HG03439 (cell line): ENCODE measurements around the gene TMEM8B.
"Not testable (repeated sequence)": the region's sequence is repeated elsewhere in the genome, so short reads cannot be mapped to it uniquely, and the experiment has no call there.

Source experiments
- ATAC-seq: cut with Tn5 transposase; IDR thresholded peaks from one replicate; pipeline ENCODE4 v1.9.1; 2021; ENCODE audit warnings: mild to moderate bottlenecking, moderate library complexity; ENCODE audit not compliant: unreplicated experiment

Gene TMEM8B

DNA sequence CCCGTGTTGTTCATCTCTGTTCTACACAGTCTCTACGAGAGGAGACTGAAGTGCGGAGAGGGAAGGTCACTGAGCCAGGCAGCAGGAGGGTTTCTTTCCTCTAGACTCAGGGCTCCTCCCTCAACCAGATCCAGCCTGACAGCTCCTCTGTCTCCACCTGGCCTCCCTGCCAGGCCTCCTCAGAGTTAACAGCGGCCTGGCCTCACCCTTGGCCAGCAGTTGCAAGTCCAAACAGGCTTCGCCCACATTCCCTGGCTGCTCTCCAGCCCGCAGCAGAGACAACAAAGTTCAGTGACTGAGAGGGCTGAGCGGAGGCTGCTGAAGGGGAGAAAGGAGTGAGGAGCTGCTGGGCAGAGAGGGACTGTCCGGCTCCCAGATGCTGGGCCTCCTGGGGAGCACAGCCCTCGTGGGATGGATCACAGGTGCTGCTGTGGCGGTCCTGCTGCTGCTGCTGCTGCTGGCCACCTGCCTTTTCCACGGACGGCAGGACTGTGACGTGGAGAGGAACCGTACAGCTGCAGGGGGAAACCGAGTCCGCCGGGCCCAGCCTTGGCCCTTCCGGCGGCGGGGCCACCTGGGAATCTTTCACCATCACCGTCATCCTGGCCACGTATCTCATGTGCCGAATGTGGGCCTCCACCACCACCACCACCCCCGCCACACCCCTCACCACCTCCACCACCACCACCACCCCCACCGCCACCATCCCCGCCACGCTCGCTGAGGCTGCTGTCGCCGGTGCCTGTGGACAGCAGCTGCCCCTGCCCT lies 77.1 kb downstream of the TMEM8B start, which contains the start of gene HRCT1:
Gene HRCT1 (plus strand): TSS at position 291 of the 768 bp plus-strand sequence. CDS start 86 bp downstream, at position 377.
- no peak for ATAC-seq

DNA sequence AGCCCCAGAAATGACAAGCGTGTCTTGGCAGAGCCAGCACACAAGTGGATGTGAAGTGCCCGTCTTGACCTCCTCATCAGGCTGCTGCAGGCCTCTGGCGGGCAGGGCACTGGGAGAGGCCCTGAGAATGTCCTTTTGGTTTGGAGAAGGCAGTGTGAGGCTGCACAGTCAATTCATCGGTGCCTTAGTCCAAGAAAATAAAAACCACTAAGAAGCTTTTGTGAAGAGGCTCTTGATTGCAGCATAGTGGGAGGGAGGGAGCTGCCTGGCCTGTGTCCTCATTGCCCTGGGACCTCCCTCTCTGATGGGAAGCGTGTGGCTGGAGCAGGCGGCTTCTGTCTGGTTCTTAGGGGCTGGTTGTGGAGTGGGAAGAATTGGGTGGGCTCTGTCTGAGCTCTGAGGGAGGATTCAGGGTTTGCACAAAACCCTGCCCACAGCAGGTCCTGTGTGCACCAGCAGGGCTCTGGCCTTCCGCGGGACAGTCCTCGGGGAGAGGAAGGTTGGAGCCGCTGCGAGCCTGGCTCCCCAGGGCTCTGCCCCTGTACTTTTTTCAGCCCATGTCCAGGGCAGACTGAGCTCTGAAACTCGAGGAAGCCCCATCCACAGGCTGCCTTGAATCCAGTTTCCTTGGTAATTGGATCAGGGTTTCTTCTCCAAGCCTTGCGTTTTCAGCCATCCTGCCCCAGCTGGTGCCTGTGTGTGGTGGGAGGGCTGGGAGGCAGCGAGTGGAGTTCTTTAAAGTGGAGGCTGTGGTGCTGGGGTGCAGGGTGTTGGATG lies 78.1 kb downstream of the TMEM8B start:
- no peak for ATAC-seq

DNA sequence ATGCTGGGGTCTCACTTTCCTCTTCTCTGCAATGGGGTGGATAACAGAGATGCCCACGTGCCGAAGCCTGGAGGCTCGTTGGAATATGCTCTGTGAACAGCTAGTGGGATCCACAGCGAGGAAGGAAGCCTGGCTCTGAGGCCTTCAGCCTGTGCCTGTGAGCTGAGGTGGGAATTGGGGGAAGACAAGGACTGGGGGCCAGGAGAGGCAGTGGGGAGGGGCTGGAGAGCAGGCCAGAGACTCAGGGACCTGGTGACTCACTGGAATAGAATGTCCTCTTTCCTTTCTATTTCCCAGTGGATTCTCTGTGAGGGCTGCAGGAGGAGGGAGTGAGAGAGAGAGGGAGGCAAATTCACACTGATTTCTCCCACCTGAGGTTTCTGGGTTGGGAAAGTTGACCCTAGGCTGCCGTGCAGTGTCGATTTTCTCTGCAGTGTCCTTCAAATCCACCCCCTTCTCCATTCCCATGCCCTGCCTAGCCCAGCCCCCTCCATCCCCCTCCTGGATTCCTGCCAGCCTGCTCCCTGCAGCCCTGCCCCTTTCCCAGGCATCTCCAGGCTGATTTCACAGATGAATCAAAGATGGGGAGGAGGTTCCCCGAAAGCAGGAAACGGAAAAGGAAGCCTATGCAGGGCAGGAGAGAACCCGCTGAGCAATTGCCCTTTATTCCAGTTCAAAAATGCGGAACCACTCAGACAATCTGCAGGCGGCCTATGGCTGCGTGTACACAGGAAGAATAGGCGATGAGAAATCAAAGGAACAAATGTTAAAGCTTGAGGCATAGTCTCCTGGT lies 78.9 kb downstream of the TMEM8B start:
- ATAC-seq = no peak

DNA sequence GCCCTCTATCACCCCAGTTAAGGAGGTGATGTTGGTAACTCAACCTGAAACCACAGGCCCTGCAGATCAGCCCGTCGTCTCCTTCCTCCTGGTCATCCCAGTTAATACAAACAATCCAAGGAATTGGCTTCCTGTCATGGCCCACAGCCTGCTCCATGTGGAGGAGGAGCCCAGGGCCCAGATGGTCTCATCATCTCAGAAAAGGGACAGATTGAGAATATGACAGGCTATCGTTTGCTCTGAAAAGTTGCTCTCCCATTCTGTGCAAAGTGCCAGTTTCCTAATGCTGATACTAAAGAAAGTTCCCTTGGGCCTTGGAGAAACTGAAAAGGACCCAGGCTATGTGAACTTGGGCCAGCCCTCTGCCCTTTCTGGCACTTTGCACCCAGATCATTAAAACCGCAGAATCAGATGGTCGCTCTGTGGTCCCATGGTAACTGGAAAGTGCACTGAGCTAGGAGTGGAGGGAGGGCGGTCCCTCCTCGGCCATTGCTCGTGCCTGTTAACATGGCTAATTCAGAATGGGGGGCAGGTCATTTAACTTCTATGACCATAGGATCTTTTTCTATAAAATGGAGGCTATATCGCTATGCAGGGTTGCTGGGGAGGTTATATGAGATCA lies 79.6 kb downstream of the TMEM8B start:
- ATAC-seq = no peak

DNA sequence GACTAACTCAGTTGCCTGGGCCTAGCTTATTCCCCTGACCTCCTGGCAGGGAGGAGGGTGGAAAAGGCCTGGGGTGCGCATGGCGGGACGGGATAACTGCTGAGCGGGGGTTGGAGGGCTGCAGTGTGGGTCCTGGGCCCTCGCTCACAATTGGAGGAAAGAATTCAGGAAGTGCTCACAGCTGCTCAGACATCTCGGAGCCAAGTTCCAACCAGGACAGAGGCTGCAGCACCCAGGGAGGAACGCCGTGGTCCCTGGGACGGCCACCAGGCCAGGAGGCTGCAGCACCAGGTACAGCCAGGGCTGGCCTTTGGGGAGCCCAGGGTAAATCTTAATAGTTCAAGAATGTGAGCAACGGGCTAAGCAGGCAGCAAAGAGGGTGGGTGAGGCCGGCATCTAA lies 80.2 kb downstream of the TMEM8B start, which contains the start of gene SPAAR:
Gene SPAAR (plus strand): TSS at position 217 of the 400 bp plus-strand sequence. CDS start 974 bp downstream, outside the sequence.
- no peak for ATAC-seq

DNA sequence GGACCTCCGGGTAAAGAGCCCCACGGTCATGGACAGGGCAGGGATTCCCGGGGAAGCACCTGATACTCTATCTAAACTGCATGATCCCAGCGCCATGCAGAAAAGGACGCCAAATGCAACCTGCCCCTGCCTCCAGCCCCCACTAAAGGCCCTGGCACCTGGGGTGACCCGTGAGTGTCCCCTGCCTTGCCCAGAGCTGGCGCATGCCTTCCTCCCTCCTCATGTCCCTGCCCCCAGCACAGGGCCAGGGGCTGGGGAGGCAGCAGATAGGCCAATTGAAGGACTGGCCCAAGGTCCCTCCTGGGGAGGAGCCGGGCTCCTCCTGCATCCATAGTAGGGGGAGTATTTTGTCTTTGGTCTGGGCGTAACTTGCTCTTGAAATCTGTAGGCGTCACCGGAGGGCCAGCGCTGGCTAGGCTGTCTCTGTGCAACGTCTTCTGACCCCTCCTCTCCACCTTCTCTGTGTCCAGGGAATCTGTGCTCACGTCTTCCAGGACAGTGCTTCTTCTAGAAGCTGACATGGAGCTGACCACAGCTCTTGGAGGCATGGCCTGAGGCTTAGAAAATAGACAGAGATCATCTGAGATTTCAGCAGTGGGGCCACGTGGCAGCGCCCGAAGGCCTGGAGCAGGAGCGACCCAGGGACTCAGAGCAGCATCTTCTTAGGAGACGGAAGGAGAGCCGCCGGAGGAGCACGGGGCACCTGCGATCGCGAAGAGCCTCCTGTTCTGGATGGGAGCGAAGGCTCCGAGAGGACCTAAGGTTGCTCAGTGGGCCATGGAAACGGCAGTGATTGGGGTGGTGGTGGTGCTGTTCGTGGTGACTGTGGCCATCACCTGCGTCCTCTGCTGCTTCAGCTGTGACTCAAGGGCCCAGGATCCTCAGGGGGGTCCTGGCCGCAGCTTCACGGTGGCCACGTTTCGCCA lies 80.9 kb downstream of the TMEM8B start:
- ATAC-seq = no peak

DNA sequence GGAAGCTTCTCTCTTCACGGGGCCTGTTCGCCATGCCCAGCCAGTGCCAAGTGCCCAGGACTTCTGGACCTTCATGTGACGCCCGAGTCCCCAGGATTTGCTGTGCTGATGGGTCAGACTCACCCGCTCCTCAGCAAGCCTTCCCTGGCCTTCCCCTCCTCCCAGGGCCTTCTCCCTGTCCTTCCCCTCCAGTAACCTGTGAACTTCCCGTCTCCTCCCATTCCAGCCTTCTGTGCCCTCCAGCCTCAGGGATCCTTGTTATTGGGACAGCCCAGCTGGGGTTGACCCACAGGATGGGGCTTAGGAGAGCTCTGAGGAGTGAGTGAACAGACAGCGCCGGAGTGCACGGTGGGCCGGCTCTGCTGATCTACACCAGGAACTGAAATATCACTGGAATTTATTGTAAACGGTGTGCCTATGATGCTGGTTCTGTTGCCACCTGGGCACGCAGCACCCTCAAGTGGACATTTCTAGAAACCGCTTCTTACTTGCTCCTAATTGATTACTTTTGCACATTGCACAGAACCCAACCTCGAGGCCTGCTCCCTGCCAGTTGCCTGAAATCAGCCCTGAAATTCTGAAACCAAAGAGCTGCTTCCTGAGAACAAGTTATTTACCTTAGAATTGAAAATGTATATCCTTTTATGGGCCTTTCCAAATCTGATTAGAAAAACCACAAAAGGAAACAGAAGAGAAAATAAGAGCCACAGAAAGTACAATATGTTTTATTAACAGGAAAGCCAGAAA lies 81.8 kb downstream of the TMEM8B start:
- no peak for ATAC-seq

DNA sequence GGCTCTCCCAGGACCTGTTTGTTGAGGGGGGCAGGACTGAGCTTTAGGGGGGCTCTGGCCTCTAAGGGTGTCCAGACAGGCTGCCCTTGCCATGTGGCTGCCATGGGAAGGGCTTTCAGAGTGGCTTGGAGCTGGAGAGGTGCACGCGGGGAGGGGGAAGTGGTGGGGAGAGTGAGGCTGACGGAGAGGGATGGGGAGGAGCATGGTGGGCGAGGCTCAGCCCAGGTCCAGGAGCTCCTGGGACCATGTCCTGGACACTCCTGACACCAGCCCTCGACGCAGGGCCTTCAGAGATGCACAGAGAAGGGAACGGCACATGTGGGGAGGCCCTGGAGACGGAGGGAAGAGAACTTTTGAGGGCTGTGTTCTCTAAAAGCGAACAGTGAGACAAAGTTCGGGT lies 82.7 kb downstream of the TMEM8B start:
- no peak for ATAC-seq

DNA sequence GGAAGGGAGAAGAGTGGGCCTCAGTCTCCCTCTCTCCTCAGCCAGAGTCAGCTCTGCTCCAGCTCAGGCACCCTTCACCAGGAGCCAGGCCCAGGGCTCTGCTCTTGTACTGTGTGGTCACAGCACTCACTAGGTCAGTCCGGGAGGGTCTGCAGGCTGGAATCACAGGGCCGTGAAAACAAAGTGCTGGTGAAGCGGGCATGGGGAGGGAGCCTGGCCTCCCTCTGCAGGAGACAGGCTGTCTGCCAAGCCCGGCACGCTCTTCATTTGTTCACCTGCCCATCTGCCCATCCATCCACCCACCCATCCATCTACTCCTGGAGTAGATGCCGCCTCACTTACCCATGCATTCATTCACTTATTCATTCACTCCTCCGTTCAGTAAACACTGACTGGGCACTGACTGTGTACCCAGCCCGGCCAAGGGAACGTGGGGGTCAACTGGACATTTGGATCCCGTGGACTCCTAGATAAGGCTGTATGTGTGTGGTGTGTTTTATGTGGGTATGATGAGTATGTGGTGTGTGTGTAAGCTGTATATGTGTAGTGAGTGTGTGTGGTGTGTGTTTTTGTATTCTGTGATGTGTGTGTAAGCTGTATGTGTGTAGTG lies 83.9 kb downstream of the TMEM8B start:
- ATAC-seq = no peak

DNA sequence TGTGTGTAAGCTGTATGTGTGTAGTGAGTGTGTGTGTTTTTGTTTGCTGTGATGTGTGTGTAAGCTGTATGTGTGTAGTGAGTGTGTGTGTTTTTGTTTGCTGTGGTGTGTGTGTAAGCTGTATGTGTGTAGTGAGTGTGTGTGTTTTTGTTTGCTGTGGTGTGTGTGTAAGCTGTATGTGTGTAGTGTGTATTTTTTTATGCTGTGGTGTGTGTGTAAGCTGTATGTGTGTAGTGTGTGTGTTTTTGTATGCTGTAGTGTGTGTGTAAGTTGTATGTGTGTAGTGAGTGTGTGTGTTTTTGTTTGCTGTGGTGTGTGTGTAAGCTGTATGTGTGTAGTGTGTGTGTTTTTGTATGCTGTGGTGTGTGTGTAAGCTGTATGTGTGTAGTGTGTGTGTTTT lies 84.4 kb downstream of the TMEM8B start:
- ATAC-seq = not testable (repeated sequence)

DNA sequence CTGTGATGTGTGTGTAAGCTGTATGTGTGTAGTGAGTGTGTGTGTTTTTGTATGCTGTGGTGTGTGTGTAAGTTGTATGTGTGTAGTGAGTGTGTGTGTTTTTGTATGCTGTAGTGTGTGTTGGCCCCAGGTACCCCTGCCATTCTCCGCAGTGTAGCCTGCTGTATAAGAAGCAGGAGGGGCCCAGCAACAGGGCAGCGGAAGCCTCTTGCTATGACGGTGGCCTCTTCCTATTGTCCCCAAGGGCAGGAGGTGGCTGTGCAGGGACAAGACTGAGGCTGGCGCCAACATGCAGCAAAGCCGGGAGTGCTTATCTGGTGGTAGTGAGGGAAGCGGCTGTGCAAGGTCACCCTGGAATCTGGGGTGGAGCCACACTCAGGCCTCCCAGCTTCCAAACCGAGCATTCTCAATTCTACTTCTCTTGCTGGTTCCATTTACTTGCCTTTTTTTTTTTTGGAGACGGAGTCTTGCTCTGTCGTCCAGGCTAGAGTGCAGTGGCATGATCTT lies 85.3 kb downstream of the TMEM8B start:
- no peak for ATAC-seq
